NB4 (cell line): ENCODE measurements around the gene KLC1.

Experiments used
- POLR2A ChIP-seq: IDR thresholded peaks from 2 replicates; pipeline ENCODE4 v1.6.1; 2011; ENCODE audit warnings: mild to moderate bottlenecking; ENCODE audit not compliant: insufficient read length; ENCODE audit errors: extremely low read depth
- TF ChIP-seq, protein P1 (sequence below): IDR thresholded peaks from one replicate; pipeline ENCODE4 v1.5.1; 2012; ENCODE audit warnings: low read depth, low read length

- TF ChIP-seq POLR2A: no peak
- TF ChIP-seq, protein P1, sequence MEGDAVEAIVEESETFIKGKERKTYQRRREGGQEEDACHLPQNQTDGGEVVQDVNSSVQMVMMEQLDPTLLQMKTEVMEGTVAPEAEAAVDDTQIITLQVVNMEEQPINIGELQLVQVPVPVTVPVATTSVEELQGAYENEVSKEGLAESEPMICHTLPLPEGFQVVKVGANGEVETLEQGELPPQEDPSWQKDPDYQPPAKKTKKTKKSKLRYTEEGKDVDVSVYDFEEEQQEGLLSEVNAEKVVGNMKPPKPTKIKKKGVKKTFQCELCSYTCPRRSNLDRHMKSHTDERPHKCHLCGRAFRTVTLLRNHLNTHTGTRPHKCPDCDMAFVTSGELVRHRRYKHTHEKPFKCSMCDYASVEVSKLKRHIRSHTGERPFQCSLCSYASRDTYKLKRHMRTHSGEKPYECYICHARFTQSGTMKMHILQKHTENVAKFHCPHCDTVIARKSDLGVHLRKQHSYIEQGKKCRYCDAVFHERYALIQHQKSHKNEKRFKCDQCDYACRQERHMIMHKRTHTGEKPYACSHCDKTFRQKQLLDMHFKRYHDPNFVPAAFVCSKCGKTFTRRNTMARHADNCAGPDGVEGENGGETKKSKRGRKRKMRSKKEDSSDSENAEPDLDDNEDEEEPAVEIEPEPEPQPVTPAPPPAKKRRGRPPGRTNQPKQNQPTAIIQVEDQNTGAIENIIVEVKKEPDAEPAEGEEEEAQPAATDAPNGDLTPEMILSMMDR: no peak
These were observed 4.2 kb upstream of the KLC1 start for GRCh38 chr14:103624860-103625259.
